H9 (cell line): ENCODE results near the gene RAB2B. TPM values are rescaled to one million over a fixed set of nuclear protein-coding genes. Genes with fewer than 3 reads are reported as not detected.

Source experiments
- DNase-seq: peaks from one replicate; pipeline ENCODE4 v3.0.0-alpha.2; 2017
- H2AFZ ChIP-seq: one replicate; pipeline ENCODE4 v1.6.1; 2013; ENCODE audit warnings: mild to moderate bottlenecking, low read length, control low read depth, moderate library complexity
- H2AK5ac ChIP-seq: 2 replicates; pipeline ENCODE4 v1.6.1; 2013; ENCODE audit warnings: low read length, control low read depth, mixed read lengths; ENCODE audit not compliant: insufficient read length
- H2BK120ac ChIP-seq: one replicate; pipeline ENCODE4 v1.6.1; 2013; ENCODE audit warnings: low read depth, mild to moderate bottlenecking, low read length, control low read depth, inconsistent platforms; ENCODE audit not compliant: poor library complexity, severe bottlenecking
- H2BK12ac ChIP-seq: 2 replicates; pipeline ENCODE4 v1.6.1; 2013; ENCODE audit warnings: low read length, control low read depth, mixed read lengths, low read depth; ENCODE audit not compliant: insufficient read length
- H2BK15ac ChIP-seq: 2 replicates; pipeline ENCODE4 v1.6.1; 2013; ENCODE audit warnings: low read depth, low read length, control low read depth
- H2BK20ac ChIP-seq: one replicate; pipeline ENCODE4 v1.6.1; 2013; ENCODE audit warnings: low read depth, mild to moderate bottlenecking, low read length, control low read depth, inconsistent platforms; ENCODE audit not compliant: poor library complexity, severe bottlenecking
- H2BK5ac ChIP-seq: 2 replicates; pipeline ENCODE4 v1.6.1; 2013; ENCODE audit warnings: low read length, control low read depth, mixed read lengths; ENCODE audit not compliant: insufficient read length
- H3K14ac ChIP-seq: 2 replicates; pipeline ENCODE4 v1.6.1; 2013; ENCODE audit warnings: low read length, control low read depth; ENCODE audit not compliant: insufficient read depth
- H3K18ac ChIP-seq: 2 replicates; pipeline ENCODE4 v1.6.1; 2013; ENCODE audit warnings: low read depth, mild to moderate bottlenecking, mixed read lengths, low read length, control low read depth; ENCODE audit not compliant: insufficient read length
- H3K23ac ChIP-seq: 2 replicates; pipeline ENCODE4 v1.6.1; 2013; ENCODE audit warnings: low read length, control low read depth, mixed read lengths, low read depth; ENCODE audit not compliant: insufficient read length
- H3K23me2 ChIP-seq: 2 replicates; pipeline ENCODE4 v1.6.1; 2013; ENCODE audit warnings: low read depth, mild to moderate bottlenecking, mixed read lengths, low read length, control low read depth; ENCODE audit not compliant: insufficient read length, poor library complexity, severe bottlenecking
- H3K27ac ChIP-seq: 2 replicates; pipeline ENCODE4 v1.5.1; 2013; ENCODE audit warnings: low read length, control low read depth, mixed read lengths, low read depth; ENCODE audit not compliant: insufficient read length
- H3K27me3 ChIP-seq: 2 replicates; pipeline ENCODE4 v1.6.1; 2013; ENCODE audit warnings: low read length, control low read depth, inconsistent platforms; ENCODE audit not compliant: insufficient read depth
- H3K4ac ChIP-seq: 2 replicates; pipeline ENCODE4 v1.6.1; 2013; ENCODE audit warnings: low read depth, mild to moderate bottlenecking, control low read depth, inconsistent platforms, low read length, moderate library complexity
- H3K4me1 ChIP-seq: 2 replicates; pipeline ENCODE4 v1.6.1; 2013; ENCODE audit warnings: low read length, control low read depth, inconsistent platforms; ENCODE audit not compliant: insufficient read depth
- H3K4me2 ChIP-seq: 2 replicates; pipeline ENCODE4 v1.6.1; 2013; ENCODE audit warnings: low read length, control low read depth, mixed read lengths; ENCODE audit not compliant: insufficient read length, insufficient read depth
- H3K56ac ChIP-seq: 2 replicates; pipeline ENCODE4 v1.6.1; 2013; ENCODE audit warnings: low read depth, mild to moderate bottlenecking, mixed read lengths, low read length, control low read depth; ENCODE audit not compliant: insufficient read length
- H3K79me1 ChIP-seq: 2 replicates; pipeline ENCODE4 v1.6.1; 2013; ENCODE audit warnings: low read depth, mild to moderate bottlenecking, moderate library complexity, low read length, control low read depth, inconsistent platforms; ENCODE audit not compliant: insufficient read depth, poor library complexity, severe bottlenecking
- H3K79me2 ChIP-seq: 2 replicates; pipeline ENCODE4 v1.6.1; 2013; ENCODE audit warnings: low read length, control low read depth, inconsistent platforms; ENCODE audit not compliant: insufficient read depth
- H3K9ac ChIP-seq: 2 replicates; pipeline ENCODE4 v1.6.1; 2013; ENCODE audit warnings: low read length, control low read depth, mixed read lengths; ENCODE audit not compliant: insufficient read length; ENCODE audit errors: extremely low read depth
- H3K9me3 ChIP-seq: one replicate; pipeline ENCODE4 v1.6.1; 2013; ENCODE audit warnings: low read depth, low read length, inconsistent platforms; ENCODE audit not compliant: control insufficient read depth
- H3T11ph ChIP-seq: one replicate; pipeline ENCODE4 v1.6.1; 2013; ENCODE audit warnings: mild to moderate bottlenecking, low read length, control low read depth, inconsistent platforms
- H4K20me1 ChIP-seq: one replicate; pipeline ENCODE4 v1.6.1; 2013; ENCODE audit not compliant: control insufficient read depth, insufficient read length, insufficient read depth
- H4K5ac ChIP-seq: 2 replicates; pipeline ENCODE4 v1.6.1; 2013; ENCODE audit warnings: low read depth, mild to moderate bottlenecking, mixed read lengths, low read length, control low read depth; ENCODE audit not compliant: insufficient read length
- H4K8ac ChIP-seq: replicated peaks from 2 replicates; pipeline ENCODE4 v1.6.1; 2013; ENCODE audit warnings: low read length, control low read depth, mixed read lengths, low read depth; ENCODE audit not compliant: insufficient read length
- H4K91ac ChIP-seq: 2 replicates; pipeline ENCODE4 v1.6.1; 2013; ENCODE audit warnings: low read depth, mild to moderate bottlenecking, moderate library complexity, mixed read lengths, low read length, control low read depth; ENCODE audit not compliant: insufficient read length
- H3K27ac Mint-ChIP-seq, 3 experiments: 2 replicates in 2 of 3; 3 replicates in 1 of 3; pipeline ENCODE4 v1.8.0; 2020 to 2021; ENCODE audit warnings: mixed read lengths in 3 of 3, mild to moderate bottlenecking in 1 of 3, moderate library complexity in 1 of 3
- H3K27me3 Mint-ChIP-seq: 2 replicates; pipeline ENCODE4 v1.8.0; 2021; ENCODE audit warnings: low read depth, mild to moderate bottlenecking, moderate library complexity, mixed read lengths
- H3K36me3 Mint-ChIP-seq, 3 experiments: 2 replicates in 2 of 3; 3 replicates in 1 of 3; pipeline ENCODE4 v1.8.0; 2020 to 2021; ENCODE audit warnings: low read depth in 3 of 3, mixed read lengths in 3 of 3; ENCODE audit not compliant: insufficient read depth in 1 of 3
- H3K4me1 Mint-ChIP-seq, 2 experiments: 2 replicates each; pipeline ENCODE4 v1.8.0; 2020; ENCODE audit warnings: mixed read lengths in 2 of 2
- H3K4me3 Mint-ChIP-seq, 2 experiments: 2 replicates in 1 of 2; 3 replicates in 1 of 2; pipeline ENCODE4 v1.8.0; 2020 to 2021; ENCODE audit warnings: mild to moderate bottlenecking in 2 of 2, mixed read lengths in 2 of 2, moderate library complexity in 1 of 2
- H3K9me3 Mint-ChIP-seq, 2 experiments: 2 replicates in 1 of 2; 3 replicates in 1 of 2; pipeline ENCODE4 v1.8.0; 2020; ENCODE audit warnings: mild to moderate bottlenecking in 2 of 2, mixed read lengths in 2 of 2, moderate library complexity in 1 of 2
- WGBS: extraction: QIAGEN DNeasy Blood & Tissue Kit; methylation state at CpG from one replicate; pipeline ENCODE4 v1.1.7; 2013; ENCODE audit warnings: missing lambda C conversion rate, low lambda C conversion rate, mixed read lengths; ENCODE audit not compliant: insufficient read length; ENCODE audit errors: extremely low coverage; 5-methylcytosine and 5-hydroxymethylcytosine counted together
- total RNA-seq: library from RNA; stranded (reverse); gene quantifications from 2 replicates; pipeline ENCODE4 v1.2.1, GENCODE V29; 2021
- TF ChIP-seq, protein P1 (sequence below): fragments of 200-600 bp; sonication (generic); conservative IDR thresholded peaks from 3 replicates; pipeline ENCODE4 v1.8.0; 2021; ENCODE audit warnings: antibody characterized with exemption, mild to moderate bottlenecking

The RAB2B gene
- total RNA-seq, 1 experiment from 2014 or later: 27.9 TPM

DNA sequence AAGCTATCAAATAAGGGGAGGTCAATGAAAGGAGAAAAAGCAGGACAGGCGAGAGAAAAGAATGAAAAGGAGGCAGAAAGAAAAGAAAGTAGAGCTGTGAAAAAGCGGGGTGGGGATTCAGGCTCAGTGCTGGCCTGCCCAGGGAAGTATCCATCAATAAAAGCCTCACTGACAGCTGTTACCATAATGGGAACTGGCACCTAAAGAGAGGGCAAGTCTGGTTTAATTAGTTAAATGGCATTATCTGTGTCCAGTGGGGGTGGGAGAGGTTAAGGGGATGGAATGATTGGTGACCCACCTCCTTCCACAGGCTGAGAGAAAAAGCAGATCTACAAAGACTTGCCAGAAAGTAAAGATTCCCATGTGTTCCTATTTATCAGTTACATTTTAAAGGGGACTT is 42.0 kb upstream of the RAB2B start:
- Histone ChIP-seq H2AK5ac (no peak overlapping the region), H4K8ac (no peak overlapping the region), H4K20me1 (no peaks in the 10 kb centered on the region), H2BK12ac (no peak overlapping the region), H3K4me2 (no peak overlapping the region), H3K79me1 (peaks cover 15% of the 10 kb centered on the region), H3K9me3 (no peaks in the 10 kb centered on the region), H2AFZ (no peak overlapping the region), H2BK120ac (no peak overlapping the region), H4K5ac (no peak overlapping the region), H3K18ac (no peak overlapping the region), H3K23ac (no peak overlapping the region), H4K91ac (no peak overlapping the region), H3K4ac (no peak overlapping the region), H2BK20ac (no peak overlapping the region), H3K4me1 (peaks cover 13% of the 10 kb centered on the region; the same call in 1 of the 2 replicates), H3K27me3 (no peaks in the 10 kb centered on the region), H3K23me2 (no peaks in the 10 kb centered on the region), H3T11ph (no peak overlapping the region), H3K9ac (no peak overlapping the region), H3K56ac (no peak overlapping the region), H2BK5ac (no peak overlapping the region), H3K79me2 (peaks cover 4% of the 10 kb centered on the region; the same call in 1 of the 2 replicates), H3K14ac (no peak overlapping the region), H3K27ac (no peak overlapping the region), H2BK15ac (no peak overlapping the region)
- no peaks in the 10 kb centered on the region for H3K9me3 Mint-ChIP-seq
- H3K4me3 Mint-ChIP-seq: no peak overlapping the region
- H3K36me3 Mint-ChIP-seq: peaks cover 27 to 40% (median 36%) of the 10 kb centered on the region in 3 experiments
- peaks cover 50 to 51% of the 10 kb centered on the region in 2 experiments for H3K4me1 Mint-ChIP-seq
- TF ChIP-seq, protein P1, sequence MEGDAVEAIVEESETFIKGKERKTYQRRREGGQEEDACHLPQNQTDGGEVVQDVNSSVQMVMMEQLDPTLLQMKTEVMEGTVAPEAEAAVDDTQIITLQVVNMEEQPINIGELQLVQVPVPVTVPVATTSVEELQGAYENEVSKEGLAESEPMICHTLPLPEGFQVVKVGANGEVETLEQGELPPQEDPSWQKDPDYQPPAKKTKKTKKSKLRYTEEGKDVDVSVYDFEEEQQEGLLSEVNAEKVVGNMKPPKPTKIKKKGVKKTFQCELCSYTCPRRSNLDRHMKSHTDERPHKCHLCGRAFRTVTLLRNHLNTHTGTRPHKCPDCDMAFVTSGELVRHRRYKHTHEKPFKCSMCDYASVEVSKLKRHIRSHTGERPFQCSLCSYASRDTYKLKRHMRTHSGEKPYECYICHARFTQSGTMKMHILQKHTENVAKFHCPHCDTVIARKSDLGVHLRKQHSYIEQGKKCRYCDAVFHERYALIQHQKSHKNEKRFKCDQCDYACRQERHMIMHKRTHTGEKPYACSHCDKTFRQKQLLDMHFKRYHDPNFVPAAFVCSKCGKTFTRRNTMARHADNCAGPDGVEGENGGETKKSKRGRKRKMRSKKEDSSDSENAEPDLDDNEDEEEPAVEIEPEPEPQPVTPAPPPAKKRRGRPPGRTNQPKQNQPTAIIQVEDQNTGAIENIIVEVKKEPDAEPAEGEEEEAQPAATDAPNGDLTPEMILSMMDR: no peak
- DNase-seq: no peak
- peak overlapping the region; percentile 31 to 77 (median 72); a peak in 4 of 7 replicates for H3K27ac Mint-ChIP-seq
- H3K27me3 Mint-ChIP-seq: no peaks in the 10 kb centered on the region
- WGBS: no CpG with 5 or more reads among the region's 2 CpGs
